Glutamatergic neuron (in vitro differentiated cells): Measurements from ENCODE around the gene TFAP2C. TPM values are rescaled to one million over a fixed set of nuclear protein-coding genes. Genes with fewer than 3 reads are reported as not detected.
A peak's percentile ranks its signal among the peaks of the same experiment; 100 is the strongest.

ENCODE experiments used
- DNase-seq: peaks from one replicate; pipeline ENCODE4 v3.0.0; 2022
- H3K27ac Mint-ChIP-seq: one replicate; pipeline ENCODE4 v1.8.0; 2020; ENCODE audit warnings: mild to moderate bottlenecking, mixed read lengths, inconsistent platforms; ENCODE audit not compliant: unreplicated experiment
- H3K27me3 Mint-ChIP-seq: one replicate; pipeline ENCODE4 v1.8.0; 2020; ENCODE audit warnings: mild to moderate bottlenecking, moderate library complexity, mixed read lengths, inconsistent platforms; ENCODE audit not compliant: unreplicated experiment
- H3K36me3 Mint-ChIP-seq: one replicate; pipeline ENCODE4 v1.8.0; 2020; ENCODE audit warnings: mild to moderate bottlenecking, mixed read lengths, inconsistent platforms; ENCODE audit not compliant: unreplicated experiment
- H3K4me1 Mint-ChIP-seq: one replicate; pipeline ENCODE4 v1.8.0; 2020; ENCODE audit warnings: mild to moderate bottlenecking, low read depth, mixed read lengths, inconsistent platforms; ENCODE audit not compliant: unreplicated experiment
- H3K4me3 Mint-ChIP-seq: one replicate; pipeline ENCODE4 v1.8.0; 2020; ENCODE audit warnings: mild to moderate bottlenecking, mixed read lengths, inconsistent platforms; ENCODE audit not compliant: unreplicated experiment
- H3K9me3 Mint-ChIP-seq: one replicate; pipeline ENCODE4 v1.8.0; 2020; ENCODE audit warnings: mild to moderate bottlenecking, moderate library complexity, mixed read lengths, inconsistent platforms; ENCODE audit not compliant: unreplicated experiment
- total RNA-seq: library from RNA; stranded (reverse); fragmentation: NEBNext Ultra II Directional; extraction: Animal tissue kit (Norgen Biotek cat#: 25700); gene quantifications from one replicate; pipeline ENCODE4 v1.2.1, GENCODE V29; 2021; ENCODE audit not compliant: unreplicated experiment
- TF ChIP-seq, protein P1 (sequence below): fragments of 200-600 bp; sonication (generic); IDR thresholded peaks from one replicate; pipeline ENCODE4 v1.5.0; 2021; ENCODE audit not compliant: partially characterized antibody, unreplicated experiment

Gene TFAP2C
- total RNA-seq, 1 donor from 2014 or later, result 35.3 TPM

DNA sequence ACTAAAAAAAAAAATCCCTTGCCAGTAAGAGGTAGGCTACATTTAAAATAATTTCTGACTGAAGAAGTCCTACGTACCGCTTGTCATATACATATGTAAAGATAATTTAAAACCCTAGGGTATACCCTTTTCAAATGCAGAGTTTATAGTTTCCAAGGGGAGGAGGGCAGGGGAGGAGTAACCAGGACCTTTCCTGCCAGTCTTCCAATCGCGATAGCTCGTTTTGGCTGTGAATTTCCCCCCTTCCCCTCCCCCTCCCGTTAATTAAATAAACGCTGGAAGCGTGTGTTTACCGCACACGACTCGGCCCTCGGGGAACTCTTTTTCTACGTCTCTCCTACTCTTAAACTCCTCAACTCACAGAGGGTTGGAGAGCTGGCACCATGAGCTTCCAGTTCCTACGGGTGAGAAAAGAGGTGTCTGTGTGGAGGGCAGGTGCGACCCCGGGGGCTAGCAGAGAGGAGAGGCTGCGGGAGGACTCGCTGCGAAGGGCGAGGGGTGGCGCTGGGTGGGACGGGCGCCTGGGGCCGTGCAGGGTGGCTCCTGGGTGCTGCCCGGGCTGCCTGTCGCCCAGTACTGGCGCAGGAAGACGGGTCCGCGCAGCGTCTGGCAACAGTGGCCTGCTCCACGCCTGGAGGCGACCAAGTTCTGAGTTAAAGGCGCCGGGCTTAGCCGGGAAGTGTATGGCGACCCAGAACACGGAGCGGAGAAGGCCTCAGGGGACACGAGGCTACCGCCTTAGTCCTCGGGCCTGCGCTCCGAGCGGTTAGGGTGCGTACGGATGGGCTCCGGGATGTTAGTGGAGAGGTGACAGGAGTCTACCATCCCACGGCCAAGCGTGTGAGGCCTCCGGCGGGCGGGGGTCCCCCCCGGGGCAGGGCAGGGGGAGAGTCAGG lies 4.1 kb upstream of the TFAP2C start:
- H3K27me3 Mint-ChIP-seq, result peaks cover 13% of the 10 kb centered on the region
- peaks cover 3% of the 10 kb centered on the region for H3K9me3 Mint-ChIP-seq
- H3K4me3 Mint-ChIP-seq, result peak overlapping the region; percentile 42
- H3K36me3 Mint-ChIP-seq, result no peaks in the 10 kb centered on the region
- DNase-seq, result peak; percentile 40
- H3K4me1 Mint-ChIP-seq, result peaks cover 8% of the 10 kb centered on the region
- TF ChIP-seq, protein P1, sequence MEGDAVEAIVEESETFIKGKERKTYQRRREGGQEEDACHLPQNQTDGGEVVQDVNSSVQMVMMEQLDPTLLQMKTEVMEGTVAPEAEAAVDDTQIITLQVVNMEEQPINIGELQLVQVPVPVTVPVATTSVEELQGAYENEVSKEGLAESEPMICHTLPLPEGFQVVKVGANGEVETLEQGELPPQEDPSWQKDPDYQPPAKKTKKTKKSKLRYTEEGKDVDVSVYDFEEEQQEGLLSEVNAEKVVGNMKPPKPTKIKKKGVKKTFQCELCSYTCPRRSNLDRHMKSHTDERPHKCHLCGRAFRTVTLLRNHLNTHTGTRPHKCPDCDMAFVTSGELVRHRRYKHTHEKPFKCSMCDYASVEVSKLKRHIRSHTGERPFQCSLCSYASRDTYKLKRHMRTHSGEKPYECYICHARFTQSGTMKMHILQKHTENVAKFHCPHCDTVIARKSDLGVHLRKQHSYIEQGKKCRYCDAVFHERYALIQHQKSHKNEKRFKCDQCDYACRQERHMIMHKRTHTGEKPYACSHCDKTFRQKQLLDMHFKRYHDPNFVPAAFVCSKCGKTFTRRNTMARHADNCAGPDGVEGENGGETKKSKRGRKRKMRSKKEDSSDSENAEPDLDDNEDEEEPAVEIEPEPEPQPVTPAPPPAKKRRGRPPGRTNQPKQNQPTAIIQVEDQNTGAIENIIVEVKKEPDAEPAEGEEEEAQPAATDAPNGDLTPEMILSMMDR, result no peak
- no peak overlapping the region for H3K27ac Mint-ChIP-seq

DNA sequence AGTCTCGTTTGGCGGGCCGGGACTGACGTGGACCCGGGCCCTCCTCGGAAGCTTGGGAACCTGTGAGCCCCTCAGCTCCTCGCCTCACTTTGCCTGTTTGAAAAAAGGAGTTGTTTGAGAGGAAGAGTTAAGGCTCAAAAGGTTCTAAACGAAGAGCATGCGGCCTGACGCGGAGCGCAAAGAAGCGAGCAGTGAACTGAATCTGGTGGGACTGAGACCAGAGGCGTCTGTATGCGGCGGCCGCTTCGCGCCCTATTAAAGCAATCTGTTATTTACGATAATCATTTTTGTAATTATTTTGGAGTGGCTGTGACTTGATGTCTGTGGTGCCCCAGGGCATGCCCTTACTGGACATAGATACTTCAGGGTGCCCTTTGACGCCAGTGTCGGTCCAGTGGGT lies 3.3 kb upstream of the TFAP2C start:
- Mint-ChIP-seq H3K4me1 (peaks cover 8% of the 10 kb centered on the region), H3K4me3 (peak overlapping the region; percentile 52), H3K27me3 (peaks cover 13% of the 10 kb centered on the region), H3K27ac (no peak overlapping the region), H3K36me3 (no peaks in the 10 kb centered on the region), H3K9me3 (peaks cover 3% of the 10 kb centered on the region)
- DNase-seq, result no peak
- TF ChIP-seq, protein P1, result no peak

DNA sequence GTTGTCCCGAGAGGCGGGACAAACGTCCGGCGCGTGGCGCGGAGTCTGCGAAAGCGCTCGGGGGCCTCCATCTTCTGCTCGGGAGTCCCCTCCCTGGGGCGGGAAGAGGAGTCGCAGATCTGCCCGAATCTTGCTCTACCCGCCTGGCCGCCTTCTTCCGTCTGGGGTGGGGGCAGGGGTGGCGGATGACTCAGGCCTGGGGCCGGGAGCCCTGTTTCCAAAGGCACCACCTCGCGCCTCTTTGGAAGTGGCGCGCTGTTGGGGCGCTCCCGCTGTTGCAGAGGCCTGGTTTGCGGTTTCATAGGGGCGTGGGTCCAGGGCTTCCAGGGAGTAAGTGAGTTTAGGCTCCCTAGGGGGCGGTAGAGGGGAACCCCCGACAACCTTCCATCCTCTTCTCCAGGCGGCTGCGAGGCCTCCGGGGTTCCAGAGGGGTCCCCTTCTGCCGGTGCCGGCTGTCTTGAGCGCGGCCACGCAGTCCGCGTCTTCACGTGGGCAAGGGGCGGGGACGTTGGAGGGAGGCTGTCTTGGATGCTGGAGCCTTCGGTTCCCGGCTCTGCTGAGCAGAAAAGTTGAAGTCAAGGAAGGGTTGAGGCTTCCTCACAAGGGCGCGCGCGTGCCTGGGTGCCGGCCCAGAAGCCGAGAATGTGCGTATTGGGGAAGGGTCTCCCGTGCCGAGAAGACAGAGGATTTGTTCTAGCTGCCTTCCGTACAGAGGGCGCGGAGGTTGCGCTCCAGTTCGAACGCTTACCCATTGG lies 2.6 kb upstream of the TFAP2C start:
- H3K27me3 Mint-ChIP-seq, result peaks cover 13% of the 10 kb centered on the region
- H3K27ac Mint-ChIP-seq, result no peak overlapping the region
- H3K4me3 Mint-ChIP-seq, result peak overlapping the region; percentile 73
- H3K4me1 Mint-ChIP-seq, result peaks cover 8% of the 10 kb centered on the region
- TF ChIP-seq, protein P1, result peak; percentile 68
- peak; percentile 68 for DNase-seq
- H3K9me3 Mint-ChIP-seq, result peaks cover 3% of the 10 kb centered on the region
- peaks cover under 1% of the 10 kb centered on the region for H3K36me3 Mint-ChIP-seq

- no peak overlapping the region for H3K27ac Mint-ChIP-seq
- H3K4me3 Mint-ChIP-seq, result peak overlapping the region; percentile 73
- H3K4me1 Mint-ChIP-seq, result peaks cover 16% of the 10 kb centered on the region
- DNase-seq, result peak; percentile 37
- TF ChIP-seq, protein P1, result no peak
- peaks cover 8% of the 10 kb centered on the region for H3K9me3 Mint-ChIP-seq
- peaks cover 5% of the 10 kb centered on the region for H3K36me3 Mint-ChIP-seq
- peaks cover 15% of the 10 kb centered on the region for H3K27me3 Mint-ChIP-seq
Observed at GRCh38 chr20:56627122-56628014, 1.7 kb upstream of the TFAP2C start.
